Rectal smooth muscle tissue (tissue), 1 donor: ENCODE measurements around the gene SLC9A8.
A peak's percentile ranks its signal among the peaks of the same experiment; 100 is the strongest.

Experiments
- H3K27ac ChIP-seq: one replicate; pipeline ENCODE4 v1.7.0; 2013; ENCODE audit warnings: low read depth, low read length, inconsistent platforms
- H3K27me3 ChIP-seq: one replicate; pipeline ENCODE4 v1.7.0; 2013; ENCODE audit warnings: low read length; ENCODE audit not compliant: control insufficient read depth, insufficient read depth
- H3K36me3 ChIP-seq: one replicate; pipeline ENCODE4 v1.7.0; 2013; ENCODE audit warnings: low read length; ENCODE audit not compliant: control insufficient read depth, insufficient read depth
- H3K4me1 ChIP-seq: one replicate; pipeline ENCODE4 v1.7.0; 2013; ENCODE audit warnings: low read length; ENCODE audit not compliant: control insufficient read depth, insufficient read depth
- H3K4me3 ChIP-seq: one replicate; pipeline ENCODE4 v1.7.0; 2013; ENCODE audit warnings: low read length
- H3K9ac ChIP-seq: one replicate; pipeline ENCODE4 v1.7.0; 2013; ENCODE audit warnings: low read length

Gene SLC9A8

DNA sequence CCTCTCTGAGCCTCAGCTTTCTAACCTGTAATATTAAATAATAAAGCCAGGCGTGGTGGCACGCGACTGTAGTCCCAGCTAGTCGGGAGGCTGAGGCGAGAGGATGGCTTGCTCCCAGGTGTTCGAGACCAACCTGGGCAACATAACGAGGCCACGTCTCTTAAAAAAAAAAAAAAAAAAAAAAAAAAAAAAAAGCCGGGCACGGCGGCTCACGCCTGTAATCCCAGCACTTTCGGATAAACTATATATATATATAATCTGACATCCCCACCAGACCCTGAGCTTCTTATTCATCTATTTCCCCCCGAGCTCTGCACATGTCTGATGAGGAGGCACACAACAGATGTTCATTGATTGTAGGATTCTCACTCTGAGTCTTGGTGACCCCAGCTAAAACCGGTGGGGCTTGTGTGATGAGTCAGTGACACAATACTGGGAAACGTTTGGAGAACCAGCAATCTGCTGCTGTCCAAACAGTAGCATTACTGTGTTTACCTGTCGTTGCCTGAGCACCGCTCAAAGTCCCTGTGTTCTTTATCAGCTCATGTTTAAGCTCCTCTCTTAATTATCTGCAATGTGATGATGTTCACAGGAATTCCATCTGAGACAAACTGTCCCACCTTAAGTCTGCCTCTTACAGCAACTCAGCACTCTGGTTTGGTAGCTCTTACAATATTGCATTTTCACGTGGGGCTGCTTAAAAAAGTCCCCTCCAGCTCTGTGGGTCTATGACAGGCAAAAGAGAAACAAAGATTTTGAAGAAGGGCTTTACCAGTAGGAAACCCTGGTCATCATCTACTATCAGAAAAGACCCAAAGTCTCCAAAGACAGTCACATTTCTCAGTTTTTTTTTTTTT, 103.7 kb downstream of the SLC9A8 start:
- peak overlapping the region; percentile 100 for H3K27ac ChIP-seq
- H3K27me3 ChIP-seq, result no peaks in the 10 kb centered on the region
- peaks cover 8% of the 10 kb centered on the region for H3K4me1 ChIP-seq
- H3K4me3 ChIP-seq, result peak overlapping the region; percentile 98
- peaks cover 3% of the 10 kb centered on the region for H3K36me3 ChIP-seq
- H3K9ac ChIP-seq, result no peak overlapping the region

DNA sequence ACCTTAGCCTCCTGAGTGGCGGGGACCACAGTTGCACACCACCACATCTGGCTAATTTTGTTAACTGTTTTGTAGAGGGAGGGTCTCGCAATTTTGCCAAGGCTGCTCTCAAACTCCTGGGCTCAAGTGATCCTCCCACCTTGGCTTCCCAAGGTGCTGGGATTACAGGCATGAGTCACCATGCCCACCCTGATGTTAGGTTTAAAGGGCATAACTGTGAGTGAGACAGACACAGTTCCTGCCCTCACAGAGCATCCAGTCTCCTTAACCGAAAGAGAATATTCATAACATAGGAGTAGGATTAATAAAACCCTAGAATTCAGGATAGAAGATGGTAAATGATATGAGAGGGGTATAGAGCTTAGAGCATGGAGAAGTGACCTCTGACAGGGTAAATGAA, 105.8 kb downstream of the SLC9A8 start:
- Histone ChIP-seq H3K27ac (no peak overlapping the region), H3K36me3 (peaks cover 2% of the 10 kb centered on the region), H3K4me3 (no peak overlapping the region), H3K4me1 (peaks cover 8% of the 10 kb centered on the region), H3K27me3 (no peaks in the 10 kb centered on the region), H3K9ac (no peak overlapping the region)

DNA sequence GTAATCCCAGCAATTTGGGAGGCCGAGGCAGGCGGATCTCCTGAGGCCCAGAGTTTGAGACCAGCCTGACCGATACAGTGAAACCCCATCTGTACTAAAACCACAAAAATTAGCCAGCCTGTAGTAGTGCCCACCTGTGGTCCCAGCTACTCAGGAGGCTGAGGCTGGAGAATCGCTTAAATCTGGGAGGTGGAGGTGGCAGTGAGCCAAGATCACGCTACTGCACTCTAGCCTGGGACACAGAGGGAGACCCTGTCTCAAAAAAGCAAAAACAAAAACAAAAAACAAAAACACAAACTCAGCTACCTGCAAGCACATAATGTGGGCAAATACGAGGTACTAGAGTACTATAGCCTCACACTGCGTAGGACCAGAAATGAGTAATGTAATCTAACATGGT, 106.4 kb downstream of the SLC9A8 start:
- Histone ChIP-seq H3K27me3 (no peaks in the 10 kb centered on the region), H3K9ac (no peak overlapping the region), H3K36me3 (no peaks in the 10 kb centered on the region), H3K4me3 (no peak overlapping the region), H3K27ac (no peak overlapping the region), H3K4me1 (peaks cover 6% of the 10 kb centered on the region)

DNA sequence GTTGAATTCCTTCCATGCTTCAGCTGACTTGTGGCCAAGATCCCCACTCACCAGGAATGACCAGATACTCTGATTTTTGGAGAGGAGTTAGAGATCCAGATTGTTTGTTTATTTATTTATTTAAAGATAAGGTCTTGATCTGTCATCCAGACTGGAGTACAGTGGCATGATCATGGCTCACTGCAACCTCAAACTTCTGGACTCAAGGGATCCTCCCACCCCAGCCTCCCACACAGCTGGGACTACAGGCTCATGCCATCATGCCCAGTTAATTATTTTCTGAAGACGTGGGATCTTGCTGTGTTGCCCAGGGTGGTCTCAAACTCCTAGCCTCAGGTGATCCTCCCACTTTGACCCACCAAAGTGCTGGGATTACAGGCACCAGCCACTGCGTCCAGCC, 106.8 kb downstream of the SLC9A8 start:
- H3K4me1 ChIP-seq, result peaks cover 2% of the 10 kb centered on the region
- H3K27ac ChIP-seq, result no peak overlapping the region
- H3K9ac ChIP-seq, result no peak overlapping the region
- no peaks in the 10 kb centered on the region for H3K36me3 ChIP-seq
- H3K27me3 ChIP-seq, result no peaks in the 10 kb centered on the region
- no peak overlapping the region for H3K4me3 ChIP-seq

DNA sequence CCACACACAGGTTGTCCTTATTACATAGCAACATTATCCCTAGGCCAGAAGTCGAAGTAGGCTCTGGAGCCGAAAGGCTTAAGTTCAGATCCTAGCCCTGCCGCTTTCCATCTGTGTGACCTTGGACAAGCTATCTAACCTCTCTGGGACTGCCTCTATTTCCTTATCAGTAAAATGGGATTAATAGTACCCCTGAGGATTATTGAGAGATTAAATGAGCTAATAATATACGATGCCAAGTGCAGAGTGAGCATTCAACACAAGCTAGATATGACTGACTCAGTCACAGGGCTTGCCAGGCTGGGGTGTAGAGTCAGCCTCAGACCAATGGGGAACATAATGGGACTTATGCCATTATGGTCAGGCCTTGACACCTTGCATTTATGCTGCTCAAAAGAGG, 111.6 kb downstream of the SLC9A8 start:
- Histone ChIP-seq H3K9ac (no peak overlapping the region), H3K4me1 (no peaks in the 10 kb centered on the region), H3K36me3 (no peaks in the 10 kb centered on the region), H3K27ac (no peak overlapping the region), H3K4me3 (no peak overlapping the region), H3K27me3 (no peaks in the 10 kb centered on the region)

DNA sequence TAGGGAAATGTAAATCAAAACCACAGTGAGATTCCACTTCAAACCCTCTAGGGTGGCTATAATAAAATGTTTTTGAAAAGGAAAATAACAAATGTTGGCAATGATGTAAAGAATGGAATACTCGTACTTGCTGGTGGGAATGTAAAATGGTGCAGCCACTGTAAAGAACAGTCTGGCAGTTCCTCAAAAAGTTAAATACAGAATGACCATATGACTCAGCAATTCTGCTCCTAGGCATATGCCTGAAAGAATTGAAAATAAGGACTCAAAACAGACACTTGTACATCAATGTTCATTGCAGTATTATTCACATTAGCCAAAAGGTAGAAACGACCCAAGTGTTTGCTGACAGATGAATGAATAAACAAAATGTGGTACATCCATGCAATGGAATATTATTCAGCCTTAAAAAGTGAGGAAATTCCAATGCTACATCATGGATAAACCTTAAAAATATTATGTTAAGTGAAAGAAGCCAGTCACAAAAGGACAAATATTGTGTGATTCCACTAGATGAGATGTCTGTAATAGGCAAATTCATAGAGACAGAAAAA, 113.3 kb downstream of the SLC9A8 start:
- H3K4me1 ChIP-seq, result no peaks in the 10 kb centered on the region

DNA sequence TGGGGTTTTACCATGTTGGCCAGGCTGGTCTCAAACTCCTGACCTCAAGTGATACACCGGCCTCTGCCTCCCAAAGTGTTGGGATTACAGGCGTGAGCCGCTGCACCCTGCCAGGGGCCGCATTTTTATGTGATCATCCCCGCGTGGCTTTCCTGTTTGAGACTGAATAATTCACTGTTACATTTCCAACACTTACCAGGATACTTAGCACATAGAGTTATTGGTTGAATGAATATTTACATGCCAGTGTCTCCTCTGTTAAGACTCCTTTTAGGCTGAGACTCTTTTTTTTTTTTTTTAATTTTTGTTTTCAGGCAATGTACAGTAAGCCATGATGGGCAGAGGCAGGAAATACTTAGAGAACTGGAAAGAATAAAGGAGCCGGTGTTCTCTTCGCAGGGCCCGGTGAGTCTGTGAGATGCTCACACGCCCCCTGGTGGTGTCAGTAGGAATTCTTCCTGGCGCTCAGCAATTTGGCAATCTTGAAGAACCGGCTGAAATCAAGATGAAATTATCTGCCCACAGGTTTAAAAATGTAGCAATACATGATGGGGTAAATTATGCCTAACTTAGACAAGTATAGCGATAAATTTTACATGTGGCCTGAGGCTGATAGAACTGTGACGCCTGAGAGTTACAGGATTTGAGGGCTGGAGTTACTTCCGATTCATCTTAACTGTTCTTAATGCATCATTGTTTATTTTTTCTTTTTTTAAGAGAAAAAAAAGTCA, 115.9 kb downstream of the SLC9A8 start:
- Histone ChIP-seq H3K9ac (no peak overlapping the region), H3K4me3 (peak overlapping the region; percentile 15), H3K4me1 (no peaks in the 10 kb centered on the region), H3K27ac (no peak overlapping the region), H3K27me3 (no peaks in the 10 kb centered on the region), H3K36me3 (no peaks in the 10 kb centered on the region)

More for the DNA sequence above, 113.3 kb downstream of the SLC9A8 start:
- no peak overlapping the region for H3K27ac ChIP-seq
- no peak overlapping the region for H3K4me3 ChIP-seq
- no peak overlapping the region for H3K9ac ChIP-seq
- no peaks in the 10 kb centered on the region for H3K36me3 ChIP-seq
- H3K27me3 ChIP-seq, result no peaks in the 10 kb centered on the region

DNA sequence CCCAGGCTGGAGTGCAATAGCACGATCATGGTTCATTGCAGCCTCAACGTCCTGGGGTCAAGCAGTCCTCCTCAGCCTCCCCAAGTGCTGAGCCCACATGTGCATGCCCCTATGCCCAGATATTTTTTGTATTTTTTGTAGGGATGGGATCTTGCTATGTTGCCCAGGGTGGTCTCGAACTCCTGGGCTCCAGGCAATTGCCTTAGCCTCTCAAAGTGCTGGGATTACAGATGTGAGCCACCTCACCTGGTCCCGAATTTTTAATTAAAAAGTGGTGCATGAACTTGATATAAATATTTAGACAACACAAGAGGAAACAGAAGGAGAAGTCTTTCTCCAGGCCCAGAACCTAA, 116.5 kb downstream of the SLC9A8 start:
- Histone ChIP-seq H3K4me3 (no peak overlapping the region), H3K27me3 (no peaks in the 10 kb centered on the region), H3K9ac (no peak overlapping the region), H3K27ac (no peak overlapping the region), H3K4me1 (no peaks in the 10 kb centered on the region), H3K36me3 (no peaks in the 10 kb centered on the region)

DNA sequence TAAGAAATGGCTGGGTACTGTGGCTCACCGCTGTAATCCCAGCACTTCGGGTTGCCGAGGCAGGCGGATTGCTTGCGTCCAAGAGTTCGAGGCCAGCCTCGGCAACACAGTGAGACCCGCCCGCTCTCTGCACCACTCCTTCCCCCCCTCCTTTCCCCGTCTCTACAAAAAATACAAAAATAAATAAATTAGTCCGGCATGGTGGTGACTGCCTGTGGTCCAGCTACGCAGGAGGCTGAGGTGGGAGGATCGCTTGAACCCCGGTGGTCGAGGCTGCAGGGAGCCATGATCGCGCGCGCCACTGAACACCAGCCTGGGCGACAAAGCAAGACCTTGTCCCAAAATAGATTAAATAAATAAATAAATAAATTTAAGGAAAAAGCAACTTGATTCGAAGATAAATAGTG, 123.1 kb downstream of the SLC9A8 start:
- H3K27me3 ChIP-seq, result no peaks in the 10 kb centered on the region
- peak overlapping the region; percentile 92 for H3K27ac ChIP-seq
- no peak overlapping the region for H3K9ac ChIP-seq
- peaks cover 7% of the 10 kb centered on the region for H3K36me3 ChIP-seq
- H3K4me3 ChIP-seq, result peak overlapping the region; percentile 75
- H3K4me1 ChIP-seq, result peaks cover 20% of the 10 kb centered on the region

DNA sequence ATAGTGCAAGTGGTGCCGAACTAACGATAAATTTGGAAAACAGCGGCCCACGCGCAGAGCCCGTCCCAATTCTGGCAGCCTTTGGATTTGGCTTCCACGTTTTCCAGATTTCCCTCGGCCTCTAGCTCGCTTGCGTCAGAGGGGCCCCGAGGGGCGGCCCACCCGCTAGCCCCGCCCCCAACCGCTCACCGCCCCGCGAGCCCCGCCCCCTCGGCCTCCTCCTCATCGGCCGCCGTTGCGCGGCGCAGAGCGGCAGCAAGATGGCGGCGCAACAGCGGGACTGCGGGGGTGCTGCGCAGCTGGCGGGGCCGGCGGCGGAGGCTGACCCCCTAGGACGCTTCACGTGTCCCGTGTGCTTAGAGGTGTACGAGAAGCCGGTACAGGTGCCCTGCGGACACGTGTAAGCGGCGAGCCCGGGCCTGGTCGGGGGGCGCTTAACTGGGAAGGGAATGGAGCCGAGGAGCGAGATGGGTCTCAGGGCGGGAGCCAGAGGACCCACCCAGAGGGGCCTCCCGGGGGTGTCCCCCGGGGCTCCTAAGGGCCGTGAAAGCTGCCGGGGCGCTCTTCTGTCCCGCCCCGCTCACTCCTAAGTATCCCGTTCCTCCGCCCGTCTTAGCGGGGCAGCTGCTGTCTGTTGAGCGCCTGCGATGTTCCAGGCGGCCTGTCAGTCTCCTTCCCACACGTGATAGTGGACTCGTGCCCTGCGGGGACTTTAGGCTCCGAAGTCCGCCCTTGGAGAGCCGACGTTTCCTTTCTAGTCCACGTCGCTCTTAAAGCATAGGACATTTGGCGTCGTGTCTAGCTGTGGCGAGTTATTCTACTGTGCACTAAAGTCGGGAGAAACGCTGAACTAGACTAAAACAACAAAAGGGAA, 123.8 kb downstream of the SLC9A8 start, which contains the start of gene RNF114:
Gene RNF114 (plus strand): TSS at position 245 of the 874 bp plus-strand sequence. CDS start 16 bp downstream, at position 261.
- peaks cover 20% of the 10 kb centered on the region for H3K4me1 ChIP-seq
- H3K9ac ChIP-seq, result peak within 1 kb of the TSS; percentile 99
- peaks cover 7% of the 10 kb centered on the region for H3K36me3 ChIP-seq
- H3K4me3 ChIP-seq, result peak within 1 kb of the TSS; percentile 75
- no peaks in the 10 kb centered on the region for H3K27me3 ChIP-seq
- peak within 1 kb of the TSS; percentile 92 for H3K27ac ChIP-seq

DNA sequence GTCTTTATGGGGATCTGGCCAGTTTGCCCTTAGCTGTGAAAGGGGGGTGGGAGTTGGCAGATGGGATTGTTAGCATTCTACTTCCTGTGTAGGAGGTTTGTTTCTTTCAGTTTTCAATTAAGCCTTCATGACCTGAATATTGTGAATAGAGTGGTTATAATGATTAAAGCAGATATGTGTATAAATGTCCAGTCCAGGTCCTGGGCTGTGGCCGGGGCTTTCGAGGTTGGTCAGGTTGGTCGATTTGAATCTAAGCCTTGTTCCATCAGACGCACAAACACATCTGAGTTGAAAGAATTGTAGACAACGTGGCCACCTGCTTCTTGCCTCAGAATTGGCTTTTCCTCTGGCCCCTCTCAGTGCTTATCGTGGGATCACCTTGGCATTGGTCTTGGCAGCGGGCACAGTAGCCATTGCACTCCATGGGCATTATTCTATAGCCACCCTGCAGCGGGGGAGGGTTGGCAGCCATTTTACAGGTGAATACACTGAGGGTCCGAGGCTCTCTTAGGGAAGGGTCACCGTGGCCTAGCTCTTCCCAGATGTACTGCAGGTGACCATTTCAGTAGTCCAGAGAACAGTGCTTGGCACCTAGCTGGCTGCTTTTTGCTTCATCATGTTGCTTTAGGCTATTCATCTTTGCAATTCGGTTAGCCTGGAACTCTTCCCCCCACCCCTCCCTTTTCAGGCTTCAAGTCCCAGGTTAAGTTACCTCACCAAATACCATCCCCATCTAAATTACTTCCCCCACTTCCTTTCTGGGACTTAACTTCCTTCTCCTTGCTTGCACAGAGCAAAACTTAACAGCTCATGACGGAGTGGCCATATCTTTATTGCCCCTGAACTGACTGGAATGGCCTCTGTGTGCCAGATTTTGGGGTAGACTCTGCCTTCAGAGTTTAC, 124.7 kb downstream of the SLC9A8 start:
- Histone ChIP-seq H3K27ac (peak overlapping the region; percentile 92), H3K9ac (peak overlapping the region; percentile 99), H3K4me3 (peak overlapping the region; percentile 72), H3K27me3 (no peaks in the 10 kb centered on the region), H3K36me3 (peaks cover 7% of the 10 kb centered on the region), H3K4me1 (peaks cover 20% of the 10 kb centered on the region)
